Right forelimb (tissue), 1 donor: ENCODE results near the gene BCAS3.
"Not testable (repeated sequence)": the region's sequence is repeated elsewhere in the genome, so short reads cannot be mapped to it uniquely, and the experiment has no call there.

ENCODE experiments used
- DNase-seq: peaks from one replicate; pipeline ENCODE4 v3.0.0-alpha.2; 2018

Gene BCAS3

GRCh38 chr17:61237275-61237674, 559.6 kb downstream of the BCAS3 start:
- no peak for DNase-seq

- DNase-seq: no peak
These were observed 560.8 kb downstream of the BCAS3 start for GRCh38 chr17:61238455-61238933.

GRCh38 chr17:61239327-61239726, 561.7 kb downstream of the BCAS3 start:
- no peak for DNase-seq

DNA sequence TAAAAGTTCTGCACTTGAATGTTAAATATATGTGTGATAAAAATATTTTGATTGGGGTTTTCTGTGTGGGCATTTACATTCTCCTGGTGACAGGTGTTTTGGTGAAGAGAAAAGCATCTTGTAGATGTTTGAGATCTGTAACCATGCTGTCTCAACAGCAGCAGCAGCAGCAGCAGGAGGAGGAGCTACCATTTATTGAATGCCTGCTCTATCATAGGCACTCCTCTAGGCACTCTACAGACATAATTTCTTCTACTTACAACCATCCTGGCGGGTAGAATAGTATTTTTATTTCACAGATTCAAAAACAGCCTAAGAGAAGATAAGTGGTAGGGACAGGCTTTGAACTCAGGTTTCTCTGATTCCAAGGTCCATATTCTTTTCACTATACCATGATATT, 562.3 kb downstream of the BCAS3 start:
- no peak for DNase-seq

- no peak for DNase-seq
These were observed 563.3 kb downstream of the BCAS3 start for GRCh38 chr17:61240851-61241468.

DNA sequence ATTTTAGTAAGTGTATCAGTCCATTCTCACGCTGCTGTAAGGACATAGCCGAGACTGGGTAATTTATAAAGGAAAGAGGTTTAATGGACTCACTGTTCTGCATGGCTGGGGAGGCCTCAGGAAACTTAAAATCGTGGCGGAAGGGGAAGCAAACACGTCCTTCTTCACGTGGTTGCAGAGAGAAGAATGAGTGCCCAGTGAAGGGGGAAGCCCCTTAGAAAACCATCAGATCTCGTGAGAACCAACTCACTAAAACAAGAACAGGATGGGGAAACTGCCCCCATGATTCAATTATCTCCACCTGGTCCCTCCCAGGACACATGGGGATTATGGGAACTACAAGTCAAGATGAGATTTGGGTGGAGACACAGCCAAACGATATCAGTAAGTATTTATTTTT, 567.3 kb downstream of the BCAS3 start:
- DNase-seq: not testable (repeated sequence)

DNA sequence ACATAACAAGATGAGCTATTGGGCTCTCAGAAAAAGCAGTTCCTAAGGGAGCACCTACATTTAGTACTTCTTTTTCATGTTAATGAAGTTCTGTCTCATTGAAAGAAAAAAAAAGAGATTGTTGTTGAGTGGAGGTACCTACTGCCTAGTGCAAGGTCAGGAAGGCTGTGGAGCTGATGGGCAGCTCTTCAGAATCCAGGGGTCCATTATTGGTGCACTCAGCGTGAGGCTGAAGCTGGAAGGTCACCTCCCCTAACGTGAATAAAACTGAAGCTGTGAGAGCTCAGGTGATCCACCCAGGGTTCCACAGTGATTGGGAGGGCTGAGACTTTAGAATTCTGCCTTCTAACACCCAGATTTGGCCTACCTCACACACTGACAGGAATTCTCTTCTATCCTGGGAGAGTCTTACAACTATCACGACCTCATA, 568.1 kb downstream of the BCAS3 start:
- DNase-seq: no peak

- DNase-seq: peak; percentile 65
These were observed 569.8 kb downstream of the BCAS3 start for GRCh38 chr17:61247439-61247838.

DNA sequence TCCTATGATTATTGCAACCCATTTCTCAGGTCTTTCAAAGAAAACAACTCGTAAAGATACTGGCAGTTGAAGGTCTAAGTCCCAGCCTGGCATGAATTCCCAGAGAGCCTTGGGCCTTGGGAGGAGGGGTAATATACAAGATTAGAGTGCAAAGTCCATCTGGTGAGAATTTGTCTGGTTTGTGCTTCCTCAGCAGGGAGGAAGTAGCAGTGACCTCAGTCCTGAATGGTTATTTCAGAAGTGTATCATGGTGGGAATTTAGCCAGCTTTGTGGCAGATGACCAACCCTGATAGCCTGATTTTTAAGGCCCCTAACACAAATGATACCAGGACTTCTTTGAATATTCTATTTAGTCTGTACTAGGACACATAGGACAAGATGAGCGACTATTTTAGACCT, 570.7 kb downstream of the BCAS3 start:
- no peak for DNase-seq

- no peak for DNase-seq
These were observed 572.1 kb downstream of the BCAS3 start for GRCh38 chr17:61249649-61250299.

GRCh38 chr17:61250335-61250890, 572.8 kb downstream of the BCAS3 start:
- DNase-seq: no peak

GRCh38 chr17:61251939-61252865, 574.6 kb downstream of the BCAS3 start:
- DNase-seq: peak; percentile 89

DNA sequence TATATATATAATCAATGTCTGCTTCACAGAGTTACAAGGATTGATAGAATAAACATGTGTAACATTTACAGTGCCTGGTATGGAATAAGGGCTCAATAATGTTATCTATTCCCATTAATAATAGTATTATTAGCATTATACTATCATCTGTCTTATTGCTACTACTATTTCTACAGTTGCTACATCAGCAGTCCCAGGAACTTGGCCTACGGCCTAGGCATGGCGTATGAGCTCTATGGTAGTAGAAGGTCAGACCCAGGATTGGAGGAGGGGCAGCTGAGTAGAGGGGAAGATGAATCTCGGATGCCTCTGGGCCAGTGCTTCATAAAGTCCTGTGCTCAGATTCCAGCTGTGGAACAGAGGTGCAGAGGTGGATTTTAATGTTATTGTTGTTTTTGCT, 575.7 kb downstream of the BCAS3 start:
- no peak for DNase-seq

- DNase-seq: no peak
These were observed 576.4 kb downstream of the BCAS3 start for GRCh38 chr17:61253937-61254574.

- no peak for DNase-seq
These were observed 577.3 kb downstream of the BCAS3 start for GRCh38 chr17:61254904-61255303.

GRCh38 chr17:61255647-61256046, 578.0 kb downstream of the BCAS3 start:
- no peak for DNase-seq

GRCh38 chr17:61259360-61259759, 581.7 kb downstream of the BCAS3 start:
- DNase-seq: no peak

DNA sequence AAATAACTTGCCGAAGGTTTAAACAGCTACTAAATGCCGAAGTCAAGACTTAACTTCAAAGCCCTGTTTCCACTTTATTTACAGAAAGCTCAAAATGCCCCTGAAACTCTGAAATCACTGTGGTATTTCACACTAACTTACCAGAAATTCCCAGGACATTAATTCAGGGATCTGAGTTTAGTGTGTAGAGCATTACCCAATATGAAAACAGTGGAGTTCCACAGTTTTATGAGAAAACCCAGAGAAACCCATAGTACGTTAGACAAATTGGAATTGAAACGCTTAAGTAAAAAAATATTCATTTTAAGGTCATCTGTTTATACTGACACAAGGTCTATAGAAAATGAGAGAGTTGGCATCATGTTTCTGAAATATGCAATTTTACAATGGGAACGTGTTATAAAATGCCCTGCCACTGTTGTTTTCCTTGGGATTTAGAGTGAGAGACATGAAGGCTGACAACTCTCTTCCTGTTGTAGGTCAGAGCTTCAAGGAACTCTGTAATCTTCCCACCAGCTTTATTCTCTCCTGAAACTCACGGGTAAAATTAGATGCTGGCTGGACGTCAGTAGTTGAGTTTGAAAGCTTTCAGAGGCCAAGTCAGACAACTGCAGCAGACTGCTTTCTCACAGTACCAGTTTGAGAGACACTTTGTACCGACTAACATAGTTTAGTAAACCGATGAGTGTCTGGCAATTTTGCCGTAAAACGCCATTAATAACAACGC, 582.6 kb downstream of the BCAS3 start:
- DNase-seq: no peak

DNA sequence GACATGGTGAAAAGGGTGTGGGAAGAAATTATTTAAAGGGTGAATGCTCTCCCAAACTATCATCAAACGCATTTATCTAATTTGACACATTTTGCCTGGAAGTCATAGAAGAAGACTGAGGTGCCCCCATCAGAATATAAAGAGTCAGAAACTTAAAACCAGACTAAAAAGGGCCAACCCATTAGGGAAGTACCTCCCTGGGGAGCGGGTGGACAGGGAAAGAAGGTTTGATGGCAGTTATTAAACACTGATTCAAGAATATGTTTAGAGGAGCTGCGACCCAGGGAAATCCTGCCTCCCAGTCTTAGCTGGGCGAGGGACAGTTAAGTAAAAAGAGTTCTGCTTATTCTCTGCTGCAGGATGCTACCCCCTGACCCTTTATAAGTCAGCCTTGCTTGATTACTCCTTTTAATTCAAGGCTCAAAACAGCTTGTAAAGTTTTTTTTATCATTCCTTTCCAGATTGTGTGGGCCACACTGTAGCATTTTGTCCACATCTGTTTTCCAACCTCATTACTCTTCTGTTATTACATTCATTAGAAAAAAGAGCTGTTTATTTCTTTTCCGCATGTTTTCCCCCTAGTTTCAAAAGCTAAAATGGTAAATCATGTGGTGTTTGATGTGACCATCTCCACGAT, 583.5 kb downstream of the BCAS3 start:
- DNase-seq: no peak

- no peak for DNase-seq
These were observed 587.7 kb downstream of the BCAS3 start for GRCh38 chr17:61265397-61265796.

GRCh38 chr17:61267847-61268246, 590.2 kb downstream of the BCAS3 start:
- no peak for DNase-seq

DNA sequence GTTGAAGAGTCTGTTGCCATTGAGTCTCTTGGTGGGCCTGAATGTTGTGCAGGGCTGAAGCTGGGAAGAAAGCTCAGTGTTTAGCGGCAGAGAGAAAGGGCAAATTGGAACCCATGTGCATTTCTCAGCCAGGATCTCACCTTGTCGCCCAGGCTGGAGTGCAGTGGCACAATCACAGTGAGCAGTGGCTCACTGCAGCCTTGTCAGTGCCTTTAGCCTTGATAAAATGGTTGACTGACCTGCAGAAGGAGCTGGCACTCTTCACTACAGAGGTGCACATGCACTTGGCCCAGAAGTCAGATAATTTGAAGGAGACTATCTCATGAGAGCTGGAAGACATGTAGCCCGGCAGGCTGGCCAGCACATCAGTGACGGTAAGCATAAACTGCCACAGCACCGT, 597.7 kb downstream of the BCAS3 start:
- no peak for DNase-seq
